Uterus (tissue), 2 donors: ENCODE data around the gene CBLB.

Source experiments
- POLR2A ChIP-seq, 2 donors: fragments of 450-650 bp; IDR thresholded peaks; one replicate each; pipeline ENCODE4 v1.6.1; 2016; ENCODE audit warnings: antibody characterized with exemption in 2 of 2, mild to moderate bottlenecking in 1 of 2, moderate library complexity in 1 of 2
- TF ChIP-seq, protein P1 (sequence below), 4 experiments: fragments of 200-600 bp in 2 of 4; fragments of 450-650 bp in 2 of 4; sonication (generic) in 2 of 4; IDR thresholded peaks; one replicate each; pipeline ENCODE4 v1.5.1; 2016 to 2019; ENCODE audit warnings: antibody characterized with exemption in 4 of 4, mild to moderate bottlenecking in 2 of 4, moderate library complexity in 1 of 4

DNA sequence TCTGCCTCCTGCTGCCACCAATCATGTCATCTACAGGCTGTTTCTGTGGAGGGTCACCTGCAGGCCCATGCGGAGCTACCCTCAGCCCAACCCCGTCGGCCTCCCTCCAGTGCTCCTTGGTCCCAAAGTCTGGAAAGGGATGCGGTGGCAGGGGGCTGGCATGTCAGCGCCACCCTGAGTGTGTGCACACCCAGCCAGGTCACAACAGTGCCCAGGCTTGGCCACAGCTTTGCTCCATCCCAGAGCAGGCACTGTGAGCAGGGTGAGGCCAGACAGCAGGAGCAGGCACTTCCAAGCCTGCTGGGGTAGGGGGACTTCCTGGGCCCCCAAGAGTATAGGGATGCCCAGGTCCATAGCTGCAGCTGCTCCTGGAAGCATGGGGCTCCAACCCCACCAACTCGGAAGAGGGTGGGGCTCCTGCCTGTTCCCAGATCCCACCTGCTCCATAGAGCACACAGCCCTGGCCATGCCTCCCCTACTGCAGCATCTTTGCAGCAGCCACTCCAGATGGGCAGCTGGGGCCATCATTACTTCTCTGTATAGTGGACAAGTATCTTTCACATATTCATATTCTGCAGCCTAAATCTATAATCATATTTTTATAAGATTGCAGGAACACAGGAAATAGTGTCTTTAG, 109.3 kb downstream of the CBLB start:
- TF ChIP-seq, protein P1, sequence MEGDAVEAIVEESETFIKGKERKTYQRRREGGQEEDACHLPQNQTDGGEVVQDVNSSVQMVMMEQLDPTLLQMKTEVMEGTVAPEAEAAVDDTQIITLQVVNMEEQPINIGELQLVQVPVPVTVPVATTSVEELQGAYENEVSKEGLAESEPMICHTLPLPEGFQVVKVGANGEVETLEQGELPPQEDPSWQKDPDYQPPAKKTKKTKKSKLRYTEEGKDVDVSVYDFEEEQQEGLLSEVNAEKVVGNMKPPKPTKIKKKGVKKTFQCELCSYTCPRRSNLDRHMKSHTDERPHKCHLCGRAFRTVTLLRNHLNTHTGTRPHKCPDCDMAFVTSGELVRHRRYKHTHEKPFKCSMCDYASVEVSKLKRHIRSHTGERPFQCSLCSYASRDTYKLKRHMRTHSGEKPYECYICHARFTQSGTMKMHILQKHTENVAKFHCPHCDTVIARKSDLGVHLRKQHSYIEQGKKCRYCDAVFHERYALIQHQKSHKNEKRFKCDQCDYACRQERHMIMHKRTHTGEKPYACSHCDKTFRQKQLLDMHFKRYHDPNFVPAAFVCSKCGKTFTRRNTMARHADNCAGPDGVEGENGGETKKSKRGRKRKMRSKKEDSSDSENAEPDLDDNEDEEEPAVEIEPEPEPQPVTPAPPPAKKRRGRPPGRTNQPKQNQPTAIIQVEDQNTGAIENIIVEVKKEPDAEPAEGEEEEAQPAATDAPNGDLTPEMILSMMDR (IDR thresholded peaks at IDR 0.05) = no peak
- TF ChIP-seq POLR2A (IDR thresholded peaks at IDR 0.05) = no peak
